HEK293 (cell line): ENCODE results near the gene KLK15.

Experiments
- CTCF ChIA-PET: fragments of 350-600 bp; formaldehyde crosslinking; extraction: SDS; loops from one replicate; lab custom pipeline; 2021; ENCODE audit warnings: antibody characterized with exemption; lab: Yijun Ruan, JAX
- POLR2A ChIA-PET: fragments of 300-600 bp; formaldehyde crosslinking; extraction: SDS; loops from one replicate; lab custom pipeline; 2020; ENCODE audit warnings: antibody characterized with exemption, inconsistent platforms; lab: Yijun Ruan, JAX
- H3K27ac ChIP-seq: fragments of 200-500 bp; sonication (Bioruptor generic); 2 replicates; pipeline ENCODE4 v1.5.1; 2014; ENCODE audit warnings: low read depth, low read length, control low read depth, inconsistent platforms; ENCODE audit errors: extremely low read depth
- H3K36me3 ChIP-seq, 2 experiments: fragments of 200-500 bp in 1 of 2; sonication (Bioruptor generic) in 1 of 2; 1 replicate in 1 of 2; 2 replicates in 1 of 2; pipeline ENCODE4 v1.5.1; 2014 to 2017; ENCODE audit warnings: inconsistent platforms in 2 of 2, low read length in 2 of 2; ENCODE audit not compliant: control insufficient read depth in 2 of 2, insufficient read depth in 1 of 2
- H3K4me1 ChIP-seq: fragments of 200-500 bp; sonication (Bioruptor generic); 2 replicates; pipeline ENCODE4 v1.5.1; 2014; ENCODE audit warnings: mild to moderate bottlenecking, low read length, inconsistent platforms; ENCODE audit not compliant: control insufficient read depth, insufficient read depth
- H3K4me3 ChIP-seq: 2 replicates; pipeline ENCODE4 v1.5.1; 2011; ENCODE audit warnings: low read depth, mild to moderate bottlenecking, control low read depth, low read length, moderate library complexity
- H3K9me3 ChIP-seq: fragments of 200-500 bp; sonication (Bioruptor generic); 2 replicates; pipeline ENCODE4 v1.5.1; 2014; ENCODE audit warnings: low read depth, low read length, inconsistent platforms; ENCODE audit not compliant: control insufficient read depth, insufficient read depth
- AEBP2 ChIP-seq: fragments of 450-650 bp; formaldehyde crosslinking; IDR thresholded peaks from 2 replicates; pipeline ENCODE4 v1.5.1; 2016; ENCODE audit warnings: missing biosample characterization, missing genetic modification characterization, borderline replicate concordance
- GLIS2 ChIP-seq: fragments of 450-650 bp; formaldehyde crosslinking; IDR thresholded peaks from 2 replicates; pipeline ENCODE4 v1.5.1; 2016; ENCODE audit warnings: missing biosample characterization, missing genetic modification characterization
- HOXA7 ChIP-seq: sonication (generic); formaldehyde crosslinking; IDR thresholded peaks from 2 replicates; pipeline ENCODE4 v1.8.1; 2022; ENCODE audit warnings: missing genetic modification reagents, borderline replicate concordance
- INSM2 ChIP-seq: fragments of 450-650 bp; formaldehyde crosslinking; IDR thresholded peaks from 2 replicates; pipeline ENCODE4 v1.5.1; 2016; ENCODE audit warnings: missing biosample characterization, missing genetic modification characterization
- PRDM6 ChIP-seq: fragments of 450-650 bp; formaldehyde crosslinking; IDR thresholded peaks from 2 replicates; pipeline ENCODE4 v1.5.1; 2017; ENCODE audit warnings: missing biosample characterization, missing genetic modification characterization
- SCRT1 ChIP-seq: fragments of 450-650 bp; formaldehyde crosslinking; IDR thresholded peaks from 2 replicates; pipeline ENCODE4 v1.5.1; 2016; ENCODE audit warnings: missing biosample characterization, missing genetic modification characterization, borderline replicate concordance
- ZBTB17 ChIP-seq: fragments of 450-650 bp; formaldehyde crosslinking; IDR thresholded peaks from 2 replicates; pipeline ENCODE4 v1.5.1; 2016; ENCODE audit warnings: missing biosample characterization, missing genetic modification characterization
- ZBTB26 ChIP-seq: fragments of 450-650 bp; formaldehyde crosslinking; optimal IDR thresholded peaks from 2 replicates; pipeline ENCODE3; 2016; ENCODE audit warnings: missing biosample characterization, mild to moderate bottlenecking, missing genetic modification characterization
- ZNF16 ChIP-seq: fragments of 450-650 bp; formaldehyde crosslinking; IDR thresholded peaks from 2 replicates; pipeline ENCODE4 v1.5.1; 2016; ENCODE audit warnings: low read depth, missing biosample characterization, missing genetic modification characterization
- ZNF239 ChIP-seq: fragments of 450-650 bp; formaldehyde crosslinking; IDR thresholded peaks from 2 replicates; pipeline ENCODE4 v1.5.1; 2016; ENCODE audit warnings: missing biosample characterization, missing genetic modification characterization
- ZNF549 ChIP-seq: fragments of 450-650 bp; IDR thresholded peaks from 2 replicates; pipeline ENCODE4 v1.5.1; 2018; ENCODE audit warnings: missing biosample characterization, missing genetic modification characterization, mild to moderate bottlenecking, inconsistent platforms, moderate library complexity
- ZNF664 ChIP-seq: fragments of 450-650 bp; formaldehyde crosslinking; IDR thresholded peaks from 2 replicates; pipeline ENCODE4 v1.5.1; 2016; ENCODE audit warnings: missing biosample characterization, missing genetic modification characterization
- ZNF843 ChIP-seq: fragments of 450-650 bp; formaldehyde crosslinking; IDR thresholded peaks from 2 replicates; pipeline ENCODE4 v1.5.1; 2016; ENCODE audit warnings: missing biosample characterization, missing genetic modification characterization
- ZSCAN5A ChIP-seq: fragments of 450-650 bp; formaldehyde crosslinking; IDR thresholded peaks from 2 replicates; pipeline ENCODE4 v1.5.1; 2016; ENCODE audit warnings: missing biosample characterization, missing genetic modification characterization
- TF ChIP-seq, protein P1 (sequence below): fragments of 450-650 bp; formaldehyde crosslinking; IDR thresholded peaks from 2 replicates; pipeline ENCODE4 v1.5.1; 2016; ENCODE audit warnings: missing biosample characterization, missing genetic modification characterization
- TF ChIP-seq, protein P2 (sequence below): fragments of 450-650 bp; formaldehyde crosslinking; IDR thresholded peaks from 2 replicates; pipeline ENCODE4 v1.5.1; 2017; ENCODE audit warnings: missing biosample characterization, missing genetic modification characterization
- TF ChIP-seq, protein P3 (sequence below): fragments of 450-650 bp; formaldehyde crosslinking; IDR thresholded peaks from 2 replicates; pipeline ENCODE4; 2016; ENCODE audit warnings: missing biosample characterization, missing genetic modification characterization

Gene KLK15

GRCh38 chr19:50790922-50791467, 42.4 kb downstream of the KLK15 start (continued):
- TF ChIP-seq SCRT1, result peak; percentile 69; the same call in 1 of the 2 replicates

DNA sequence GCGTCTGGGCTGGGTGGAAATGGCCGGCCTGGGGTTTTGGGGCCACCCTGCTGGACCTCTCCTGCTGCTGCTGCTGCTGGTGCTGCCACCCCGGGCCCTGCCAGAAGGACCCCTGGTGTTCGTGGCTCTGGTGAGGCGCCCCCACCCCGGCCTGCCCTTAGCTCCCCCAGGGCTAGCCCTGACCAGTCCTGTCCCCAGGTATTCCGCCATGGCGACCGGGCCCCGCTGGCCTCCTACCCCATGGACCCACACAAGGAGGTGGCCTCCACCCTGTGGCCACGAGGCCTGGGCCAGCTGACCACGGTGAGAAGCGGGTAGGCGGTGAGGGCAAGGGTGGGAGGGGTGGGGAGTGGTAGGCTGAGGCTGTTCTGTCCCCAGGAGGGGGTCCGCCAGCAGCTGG, 43.0 kb downstream of the KLK15 start, which contains the start of gene ACP4:
ACP4 (plus strand) TSS at position 20 of the 400 bp plus-strand sequence; CDS start at position 20, 0 bp downstream.
- H3K9me3 ChIP-seq, result no peaks in the 10 kb centered on the region
- TF ChIP-seq ZNF239 (tag by site-specific recombination) (no peak), PRDM6 (tag by site-specific recombination) (no peak), ZNF664 (tag by site-specific recombination) (no peak), AEBP2 (tag by site-specific recombination) (no peak), GLIS2 (tag by site-specific recombination) (no peak), ZSCAN5A (no peak), ZNF843 (no peak), ZBTB26 (tag by site-specific recombination) (no peak), ZNF16 (no peak), ZNF549 (no peak), ZBTB17 (tag by site-specific recombination) (no peak), INSM2 (no peak), HOXA7 (no peak)
- TF ChIP-seq, protein P1, sequence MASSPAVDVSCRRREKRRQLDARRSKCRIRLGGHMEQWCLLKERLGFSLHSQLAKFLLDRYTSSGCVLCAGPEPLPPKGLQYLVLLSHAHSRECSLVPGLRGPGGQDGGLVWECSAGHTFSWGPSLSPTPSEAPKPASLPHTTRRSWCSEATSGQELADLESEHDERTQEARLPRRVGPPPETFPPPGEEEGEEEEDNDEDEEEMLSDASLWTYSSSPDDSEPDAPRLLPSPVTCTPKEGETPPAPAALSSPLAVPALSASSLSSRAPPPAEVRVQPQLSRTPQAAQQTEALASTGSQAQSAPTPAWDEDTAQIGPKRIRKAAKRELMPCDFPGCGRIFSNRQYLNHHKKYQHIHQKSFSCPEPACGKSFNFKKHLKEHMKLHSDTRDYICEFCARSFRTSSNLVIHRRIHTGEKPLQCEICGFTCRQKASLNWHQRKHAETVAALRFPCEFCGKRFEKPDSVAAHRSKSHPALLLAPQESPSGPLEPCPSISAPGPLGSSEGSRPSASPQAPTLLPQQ (tag by site-specific recombination), result no peak
- TF ChIP-seq, protein P2, sequence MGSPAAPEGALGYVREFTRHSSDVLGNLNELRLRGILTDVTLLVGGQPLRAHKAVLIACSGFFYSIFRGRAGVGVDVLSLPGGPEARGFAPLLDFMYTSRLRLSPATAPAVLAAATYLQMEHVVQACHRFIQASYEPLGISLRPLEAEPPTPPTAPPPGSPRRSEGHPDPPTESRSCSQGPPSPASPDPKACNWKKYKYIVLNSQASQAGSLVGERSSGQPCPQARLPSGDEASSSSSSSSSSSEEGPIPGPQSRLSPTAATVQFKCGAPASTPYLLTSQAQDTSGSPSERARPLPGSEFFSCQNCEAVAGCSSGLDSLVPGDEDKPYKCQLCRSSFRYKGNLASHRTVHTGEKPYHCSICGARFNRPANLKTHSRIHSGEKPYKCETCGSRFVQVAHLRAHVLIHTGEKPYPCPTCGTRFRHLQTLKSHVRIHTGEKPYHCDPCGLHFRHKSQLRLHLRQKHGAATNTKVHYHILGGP, result no peak
- TF ChIP-seq, protein P3, sequence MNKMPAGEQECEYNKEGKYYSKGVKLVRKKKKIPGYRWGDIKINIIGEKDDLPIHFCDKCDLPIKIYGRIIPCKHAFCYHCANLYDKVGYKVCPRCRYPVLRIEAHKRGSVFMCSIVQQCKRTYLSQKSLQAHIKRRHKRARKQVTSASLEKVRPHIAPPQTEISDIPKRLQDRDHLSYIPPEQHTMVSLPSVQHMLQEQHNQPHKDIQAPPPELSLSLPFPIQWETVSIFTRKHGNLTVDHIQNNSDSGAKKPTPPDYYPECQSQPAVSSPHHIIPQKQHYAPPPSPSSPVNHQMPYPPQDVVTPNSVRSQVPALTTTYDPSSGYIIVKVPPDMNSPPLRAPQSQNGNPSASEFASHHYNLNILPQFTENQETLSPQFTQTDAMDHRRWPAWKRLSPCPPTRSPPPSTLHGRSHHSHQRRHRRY, result no peak
- H3K4me3 ChIP-seq, result no peak within 1 kb of the TSS
- CTCF ChIA-PET, result interaction anchor here (9.4 kb wide), 1 partner anchor 131 kb away, joined by 79 read pairs; no protein-coding TSS in a partner anchor
- peaks cover 0 to 3% of the 10 kb centered on the region in 2 experiments; a peak in 1 of 3 replicates for H3K36me3 ChIP-seq
- peaks cover 4% of the 10 kb centered on the region; the same call in 1 of the 2 replicates for H3K4me1 ChIP-seq
- no peak within 1 kb of the TSS for H3K27ac ChIP-seq
- POLR2A ChIA-PET, result interaction anchor here (7.9 kb wide), 1 partner anchor 12 kb away, joined by 85 read pairs; no protein-coding TSS in a partner anchor
